Fibroblast of lung (primary cell): ENCODE results near the gene CPLANE2.

Source experiments
- EZH2 ChIP-seq: IDR thresholded peaks from 2 replicates; pipeline ENCODE4 v1.5.1; 2012; ENCODE audit warnings: low read length, control low read depth, mild to moderate bottlenecking; ENCODE audit errors: missing control alignments
- TF ChIP-seq, protein P1 (sequence below), 2 donors: IDR thresholded peaks in 1 of 2; conservative IDR thresholded peaks in 1 of 2; 1 replicate in 1 of 2; 2 replicates in 1 of 2; pipeline ENCODE4 v1.5.1; 2011 to 2012; ENCODE audit warnings: low read length in 2 of 2, control low read depth in 1 of 2, inconsistent platforms in 1 of 2, low read depth in 1 of 2, mild to moderate bottlenecking in 1 of 2

DNA sequence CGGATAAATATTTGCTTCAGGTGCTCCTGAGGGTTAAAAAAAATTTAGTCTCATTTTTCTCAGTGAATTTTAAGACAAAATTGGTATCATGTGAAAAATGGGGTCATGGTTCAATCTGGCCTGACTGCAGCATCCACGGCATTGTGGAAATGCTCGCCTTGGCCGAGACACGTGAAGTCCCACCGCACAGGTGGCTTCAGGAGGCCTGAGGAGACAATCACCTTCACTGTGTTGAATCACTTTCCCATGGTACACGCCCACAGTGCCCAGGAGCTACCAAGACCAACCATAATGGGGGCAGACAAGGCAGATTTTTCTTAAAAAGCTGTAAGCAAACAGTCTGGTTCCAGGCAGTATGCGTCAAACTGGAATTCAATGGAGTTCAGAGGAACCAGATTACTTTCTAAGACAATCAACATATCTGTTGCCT, 11.0 kb upstream of the CPLANE2 start:
- TF ChIP-seq, protein P1, sequence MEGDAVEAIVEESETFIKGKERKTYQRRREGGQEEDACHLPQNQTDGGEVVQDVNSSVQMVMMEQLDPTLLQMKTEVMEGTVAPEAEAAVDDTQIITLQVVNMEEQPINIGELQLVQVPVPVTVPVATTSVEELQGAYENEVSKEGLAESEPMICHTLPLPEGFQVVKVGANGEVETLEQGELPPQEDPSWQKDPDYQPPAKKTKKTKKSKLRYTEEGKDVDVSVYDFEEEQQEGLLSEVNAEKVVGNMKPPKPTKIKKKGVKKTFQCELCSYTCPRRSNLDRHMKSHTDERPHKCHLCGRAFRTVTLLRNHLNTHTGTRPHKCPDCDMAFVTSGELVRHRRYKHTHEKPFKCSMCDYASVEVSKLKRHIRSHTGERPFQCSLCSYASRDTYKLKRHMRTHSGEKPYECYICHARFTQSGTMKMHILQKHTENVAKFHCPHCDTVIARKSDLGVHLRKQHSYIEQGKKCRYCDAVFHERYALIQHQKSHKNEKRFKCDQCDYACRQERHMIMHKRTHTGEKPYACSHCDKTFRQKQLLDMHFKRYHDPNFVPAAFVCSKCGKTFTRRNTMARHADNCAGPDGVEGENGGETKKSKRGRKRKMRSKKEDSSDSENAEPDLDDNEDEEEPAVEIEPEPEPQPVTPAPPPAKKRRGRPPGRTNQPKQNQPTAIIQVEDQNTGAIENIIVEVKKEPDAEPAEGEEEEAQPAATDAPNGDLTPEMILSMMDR (conservative IDR thresholded peaks at IDR 0.05 in 1 of 2, IDR thresholded peaks at IDR 0.05 in 1 of 2; ENCODE audit: low read depth in 1 of 2, low read length in 2 of 2), result no peak
- TF ChIP-seq EZH2, result no peak
